Upper lobe of left lung (tissue), 4 donors: Measurements from ENCODE around the gene NPC1.

Experiments
- CTCF ChIP-seq, 6 experiments: fragments of 450-650 bp in 4 of 6; fragments of 200-600 bp in 2 of 6; sonication (generic) in 2 of 6; IDR thresholded peaks; one replicate each; pipeline ENCODE4 v1.5.1; 2016 to 2019; ENCODE audit warnings: antibody characterized with exemption in 6 of 6
- EP300 ChIP-seq, 4 donors: sonication (generic); formaldehyde crosslinking; IDR thresholded peaks; one replicate each; pipeline ENCODE4 v1.5.1; 2017; ENCODE audit warnings: antibody characterized with exemption in 4 of 4, control low read depth in 2 of 4
- POLR2A ChIP-seq, 4 donors: fragments of 450-650 bp; IDR thresholded peaks; one replicate each; pipeline ENCODE4 v1.5.1; 2016 to 2017; ENCODE audit warnings: antibody characterized with exemption in 4 of 4, mild to moderate bottlenecking in 2 of 4
- POLR2AphosphoS5 ChIP-seq, 2 donors: sonication (generic); formaldehyde crosslinking; IDR thresholded peaks; one replicate each; pipeline ENCODE4 v1.5.1; 2017; ENCODE audit warnings: antibody characterized with exemption in 2 of 2

GRCh38 chr18:23614891-23615290, 28.6 kb upstream of the NPC1 start:
- TF ChIP-seq CTCF (IDR thresholded peaks at IDR 0.05), result no peak
- TF ChIP-seq POLR2A (IDR thresholded peaks at IDR 0.05), result no peak
- no peak for TF ChIP-seq EP300 (IDR thresholded peaks at IDR 0.05)
- TF ChIP-seq POLR2AphosphoS5 (IDR thresholded peaks at IDR 0.05), result no peak
